ENCODE results near the gene GATA6. TPM values are rescaled to one million over a fixed set of nuclear protein-coding genes. Genes with fewer than 3 reads are reported as not detected.

Gene GATA6
- total and polyA plus RNA-seq, 10 of the 15 experiments (the other 5 are each of a cell fraction or from before 2014, with no cell fraction given): 0.04 to 0.05 TPM; not detected in 8

DNA sequence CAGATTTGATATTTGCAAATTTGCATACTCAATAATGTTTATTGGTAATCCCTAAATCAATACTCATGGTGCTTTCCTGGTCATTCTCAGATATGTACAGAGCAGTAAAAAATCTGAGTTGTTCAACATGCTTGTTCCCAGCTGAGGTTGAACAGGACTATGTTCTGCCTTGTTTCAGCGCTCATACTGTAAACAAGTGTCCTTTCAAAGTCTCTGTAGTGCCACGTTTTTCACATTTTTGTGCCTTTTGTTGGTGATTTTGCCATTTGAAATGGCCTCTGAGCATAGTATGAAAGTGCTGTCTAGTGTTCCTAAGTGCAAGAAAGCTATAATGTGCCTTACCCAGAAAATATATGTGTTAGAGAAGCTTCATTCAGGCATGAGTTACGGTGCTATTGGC is 16.0 kb upstream of the GATA6 start (continued):
- TF ChIP-seq, protein P1, sequence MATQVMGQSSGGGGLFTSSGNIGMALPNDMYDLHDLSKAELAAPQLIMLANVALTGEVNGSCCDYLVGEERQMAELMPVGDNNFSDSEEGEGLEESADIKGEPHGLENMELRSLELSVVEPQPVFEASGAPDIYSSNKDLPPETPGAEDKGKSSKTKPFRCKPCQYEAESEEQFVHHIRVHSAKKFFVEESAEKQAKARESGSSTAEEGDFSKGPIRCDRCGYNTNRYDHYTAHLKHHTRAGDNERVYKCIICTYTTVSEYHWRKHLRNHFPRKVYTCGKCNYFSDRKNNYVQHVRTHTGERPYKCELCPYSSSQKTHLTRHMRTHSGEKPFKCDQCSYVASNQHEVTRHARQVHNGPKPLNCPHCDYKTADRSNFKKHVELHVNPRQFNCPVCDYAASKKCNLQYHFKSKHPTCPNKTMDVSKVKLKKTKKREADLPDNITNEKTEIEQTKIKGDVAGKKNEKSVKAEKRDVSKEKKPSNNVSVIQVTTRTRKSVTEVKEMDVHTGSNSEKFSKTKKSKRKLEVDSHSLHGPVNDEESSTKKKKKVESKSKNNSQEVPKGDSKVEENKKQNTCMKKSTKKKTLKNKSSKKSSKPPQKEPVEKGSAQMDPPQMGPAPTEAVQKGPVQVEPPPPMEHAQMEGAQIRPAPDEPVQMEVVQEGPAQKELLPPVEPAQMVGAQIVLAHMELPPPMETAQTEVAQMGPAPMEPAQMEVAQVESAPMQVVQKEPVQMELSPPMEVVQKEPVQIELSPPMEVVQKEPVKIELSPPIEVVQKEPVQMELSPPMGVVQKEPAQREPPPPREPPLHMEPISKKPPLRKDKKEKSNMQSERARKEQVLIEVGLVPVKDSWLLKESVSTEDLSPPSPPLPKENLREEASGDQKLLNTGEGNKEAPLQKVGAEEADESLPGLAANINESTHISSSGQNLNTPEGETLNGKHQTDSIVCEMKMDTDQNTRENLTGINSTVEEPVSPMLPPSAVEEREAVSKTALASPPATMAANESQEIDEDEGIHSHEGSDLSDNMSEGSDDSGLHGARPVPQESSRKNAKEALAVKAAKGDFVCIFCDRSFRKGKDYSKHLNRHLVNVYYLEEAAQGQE (IDR thresholded peaks at IDR 0.05; ENCODE audit: low read depth, low read length): no peak
- TF ChIP-seq TARDBP (IDR thresholded peaks at IDR 0.05; ENCODE audit: borderline replicate concordance) (no peak), SP1 (IDR thresholded peaks at IDR 0.05; ENCODE audit: low read depth, low read length) (no peak), ATF7 (IDR thresholded peaks at IDR 0.05; ENCODE audit: low read depth) (no peak), SMC3 (IDR thresholded peaks at IDR 0.05; ENCODE audit: borderline replicate concordance, low read length) (no peak), SREBF2 (IDR thresholded peaks at IDR 0.05; ENCODE audit: low read length) (no peak), CHD1 (IDR thresholded peaks at IDR 0.05; ENCODE audit: low read depth, low read length) (no peak)
- TF ChIP-seq, protein P2, sequence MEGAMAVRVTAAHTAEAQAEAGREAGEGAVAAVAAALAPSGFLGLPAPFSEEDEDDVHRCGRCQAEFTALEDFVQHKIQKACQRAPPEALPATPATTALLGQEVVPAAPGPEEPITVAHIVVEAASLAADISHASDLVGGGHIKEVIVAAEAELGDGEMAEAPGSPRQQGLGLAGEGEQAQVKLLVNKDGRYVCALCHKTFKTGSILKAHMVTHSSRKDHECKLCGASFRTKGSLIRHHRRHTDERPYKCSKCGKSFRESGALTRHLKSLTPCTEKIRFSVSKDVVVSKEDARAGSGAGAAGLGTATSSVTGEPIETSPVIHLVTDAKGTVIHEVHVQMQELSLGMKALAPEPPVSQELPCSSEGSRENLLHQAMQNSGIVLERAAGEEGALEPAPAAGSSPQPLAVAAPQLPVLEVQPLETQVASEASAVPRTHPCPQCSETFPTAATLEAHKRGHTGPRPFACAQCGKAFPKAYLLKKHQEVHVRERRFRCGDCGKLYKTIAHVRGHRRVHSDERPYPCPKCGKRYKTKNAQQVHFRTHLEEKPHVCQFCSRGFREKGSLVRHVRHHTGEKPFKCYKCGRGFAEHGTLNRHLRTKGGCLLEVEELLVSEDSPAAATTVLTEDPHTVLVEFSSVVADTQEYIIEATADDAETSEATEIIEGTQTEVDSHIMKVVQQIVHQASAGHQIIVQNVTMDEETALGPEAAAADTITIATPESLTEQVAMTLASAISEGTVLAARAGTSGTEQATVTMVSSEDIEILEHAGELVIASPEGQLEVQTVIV (IDR thresholded peaks at IDR 0.05; ENCODE audit: borderline replicate concordance, partially characterized antibody): no peak

Measured in GM12878 (cell line).